IMR-90 (cell line): ENCODE data around the gene MUC5AC. TPM values are rescaled to one million over a fixed set of nuclear protein-coding genes. Genes with fewer than 3 reads are reported as not detected.

Experiments
- ATAC-seq: fragments of 200-7000 bp; cut with Tn5 transposase; 2 replicates; pipeline ENCODE4 v1.9.1; 2020; ENCODE audit warnings: low read depth, mild to moderate bottlenecking, moderate library complexity
- BruUV-seq: library from RNA; stranded (reverse); fragments of 400-500 nt; replicated peaks from 2 replicates; lab custom pipeline; 2021; lab: Mats Ljungman, UMichigan
- CTCF ChIA-PET: fragments of 300-600 bp; formaldehyde crosslinking; extraction: SDS; loops from one replicate; lab custom pipeline; 2021; ENCODE audit warnings: antibody characterized with exemption; lab: Yijun Ruan, JAX
- POLR2A ChIA-PET: fragments of 300-600 bp; sonication (Branson Sonifier 250); formaldehyde crosslinking; loops from one replicate; lab custom pipeline; 2022; ENCODE audit warnings: antibody characterized with exemption; ENCODE audit not compliant: unreplicated experiment; lab: Charles Lee
- DNase-seq: peaks from one replicate; pipeline ENCODE4 v3.0.0; 2013
- H2AFZ ChIP-seq: replicated peaks from 2 replicates; pipeline ENCODE3; 2013; ENCODE audit warnings: low read length, mild to moderate bottlenecking; ENCODE audit not compliant: poor library complexity
- H2AK5ac ChIP-seq: 2 replicates; pipeline ENCODE4 v1.6.1; 2013; ENCODE audit warnings: low read depth, low read length, inconsistent platforms
- H2AK9ac ChIP-seq: replicated peaks from 2 replicates; pipeline ENCODE3; 2013; ENCODE audit warnings: mild to moderate bottlenecking, low read depth, low read length, moderate library complexity; ENCODE audit not compliant: poor library complexity
- H2BK120ac ChIP-seq: 2 replicates; pipeline ENCODE4 v1.6.1; 2013; ENCODE audit warnings: low read depth, low read length, inconsistent platforms
- H2BK15ac ChIP-seq: 3 replicates; pipeline ENCODE4 v1.6.1; 2013; ENCODE audit warnings: low read depth, low read length, inconsistent platforms
- H2BK20ac ChIP-seq: 2 replicates; pipeline ENCODE4 v1.6.1; 2013; ENCODE audit warnings: low read depth, mild to moderate bottlenecking, inconsistent platforms, low read length, moderate library complexity
- H2BK5ac ChIP-seq: 2 replicates; pipeline ENCODE4 v1.6.1; 2013; ENCODE audit warnings: mild to moderate bottlenecking, low read depth, low read length, inconsistent platforms; ENCODE audit not compliant: poor library complexity, severe bottlenecking
- H3K14ac ChIP-seq: replicated peaks from 2 replicates; pipeline ENCODE4 v1.6.1; 2013; ENCODE audit warnings: low read depth, low read length, inconsistent platforms
- H3K18ac ChIP-seq: 2 replicates; pipeline ENCODE4 v1.6.1; 2013; ENCODE audit warnings: low read depth, low read length, control low read depth
- H3K23ac ChIP-seq: 2 replicates; pipeline ENCODE4 v1.6.1; 2013; ENCODE audit warnings: low read depth, low read length, inconsistent platforms
- H3K27ac ChIP-seq: 2 replicates; pipeline ENCODE4 v1.5.1; 2013; ENCODE audit warnings: mild to moderate bottlenecking, control low read depth, low read length; ENCODE audit not compliant: insufficient read depth
- H3K27me3 ChIP-seq: 2 replicates; pipeline ENCODE4 v1.6.1; 2013; ENCODE audit warnings: low read length; ENCODE audit not compliant: control insufficient read depth, insufficient read depth
- H3K36me3 ChIP-seq: 2 replicates; pipeline ENCODE4 v1.6.1; 2013; ENCODE audit warnings: low read length, mixed read lengths; ENCODE audit not compliant: control insufficient read depth, insufficient read depth
- H3K4ac ChIP-seq: 2 replicates; pipeline ENCODE4 v1.6.1; 2013; ENCODE audit warnings: low read depth, low read length, inconsistent platforms
- H3K4me1 ChIP-seq: 2 replicates; pipeline ENCODE4 v1.6.1; 2013; ENCODE audit warnings: low read length, mixed read lengths; ENCODE audit not compliant: control insufficient read depth, insufficient read depth
- H3K4me2 ChIP-seq: 2 replicates; pipeline ENCODE4 v1.6.1; 2013; ENCODE audit warnings: low read depth, mild to moderate bottlenecking, control low read depth, low read length, moderate library complexity
- H3K4me3 ChIP-seq: 2 replicates; pipeline ENCODE4 v1.5.1; 2013; ENCODE audit warnings: low read depth, mild to moderate bottlenecking, control low read depth, low read length, moderate library complexity; ENCODE audit not compliant: insufficient read depth
- H3K56ac ChIP-seq: 2 replicates; pipeline ENCODE4 v1.6.1; 2013; ENCODE audit warnings: low read length, inconsistent platforms; ENCODE audit not compliant: insufficient read depth; ENCODE audit errors: extremely low read depth
- H3K79me1 ChIP-seq, 2 experiments: 2 replicates each; pipeline ENCODE4 v1.6.1; 2013; ENCODE audit warnings: low read length in 2 of 2, inconsistent platforms in 1 of 2, low read depth in 1 of 2
- H3K9ac ChIP-seq: 2 replicates; pipeline ENCODE4 v1.6.1; 2013; ENCODE audit warnings: low read depth, low read length, control low read depth
- H3K9me1 ChIP-seq: 2 replicates; pipeline ENCODE4 v1.6.1; 2013; ENCODE audit warnings: low read length, inconsistent platforms; ENCODE audit not compliant: insufficient read depth
- H3K9me3 ChIP-seq: 2 replicates; pipeline ENCODE4 v1.6.1; 2013; ENCODE audit warnings: low read length; ENCODE audit not compliant: control insufficient read depth, insufficient read depth
- H4K20me1 ChIP-seq: 2 replicates; pipeline ENCODE4 v1.6.1; 2013; ENCODE audit warnings: low read length, inconsistent platforms; ENCODE audit not compliant: insufficient read depth
- H4K5ac ChIP-seq: 2 replicates; pipeline ENCODE4 v1.6.1; 2013; ENCODE audit warnings: mild to moderate bottlenecking, low read depth, low read length, control low read depth
- H4K8ac ChIP-seq, 2 experiments: 2 replicates each; pipeline ENCODE4 v1.6.1; 2013; ENCODE audit warnings: low read depth in 2 of 2, low read length in 2 of 2, control low read depth in 1 of 2, inconsistent platforms in 1 of 2
- H4K91ac ChIP-seq: 2 replicates; pipeline ENCODE4 v1.6.1; 2013; ENCODE audit warnings: low read depth, low read length, inconsistent platforms; ENCODE audit not compliant: insufficient read depth
- CHD1 ChIP-seq: IDR thresholded peaks from 2 replicates; pipeline ENCODE4 v1.6.1; 2012; ENCODE audit warnings: low read depth, low read length, improper control_type of control experiment
- WGBS, 2 experiments: methylation state at CpG; one replicate each; pipeline versions ENCODE4 v1.1.5 to v1.1.7; 2013; ENCODE audit warnings: missing lambda C conversion rate in 2 of 2; ENCODE audit not compliant: insufficient read length in 1 of 2; ENCODE audit errors: extremely low coverage in 2 of 2; 5-methylcytosine and 5-hydroxymethylcytosine counted together
- dilution Hi-C: fragments of 300-500 bp; cut with HindIII; formaldehyde crosslinking; loops from one replicate; pipeline ENCODE4 v1.14.3; 2018; ENCODE audit warnings: low sequenced_read_pairs; ENCODE audit not compliant: unreplicated experiment
- in situ Hi-C: fragments of 300-500 bp; cut with MboI; formaldehyde crosslinking; loops from 3 replicates; pipeline ENCODE4 v1.14.3; 2019; ENCODE audit warnings: low sequenced_read_pairs, inconsistent platforms, mixed read lengths
- intact Hi-C: fragments of 100-400 bp; cut with micrococcal nuclease; formaldehyde crosslinking; loops from 2 replicates; pipeline ENCODE4 v1.10.0; 2022
- polyA plus RNA-seq, 3 experiments: library from polyadenylated mRNA; depleted of rRNA; stranded (reverse); fragments of >200 nt; gene quantifications; 2 replicates each; pipeline ENCODE4 v1.2.3, GENCODE V29; 2012; ENCODE audit warnings: low replicate concordance in 1 of 3
- total RNA-seq: library from RNA; depleted of rRNA; stranded (reverse); fragments of >200 nt; gene quantifications from 2 replicates; pipeline ENCODE4 v1.2.3, GENCODE V29; 2012

Gene MUC5AC
- total and polyA plus RNA-seq, 2 of the 4 experiments (the other 2 are of a cell fraction): 0.02 TPM; not detected in 1

GRCh38 chr11:1197886-1198560 lies 40.3 kb downstream of the MUC5AC start:
- H3K4me3 ChIP-seq: no peak overlapping the region
- WGBS, 2 experiments: 91% methylated on average over 4 of the region's 33 CpGs; no CpG with 5 or more reads in 1 of the 2 experiments
- no peaks in the 10 kb centered on the region for H3K36me3 ChIP-seq
- H3K4ac ChIP-seq: no peak overlapping the region
- ChIA-PET POLR2A (no interaction called here), CTCF (no interaction called here)
- no peak overlapping the region for H2AK9ac ChIP-seq
- no peak overlapping the region for H3K4me2 ChIP-seq
- no peaks in the 10 kb centered on the region for H3K79me1 ChIP-seq
- H3K14ac ChIP-seq: no peak overlapping the region
- no peak overlapping the region for H4K8ac ChIP-seq
- no peak overlapping the region for H3K27ac ChIP-seq
- H4K91ac ChIP-seq: no peak overlapping the region
- no peak overlapping the region for H2BK5ac ChIP-seq
- H3K23ac ChIP-seq: no peak overlapping the region
- H2BK120ac ChIP-seq: no peak overlapping the region
- H3K27me3 ChIP-seq: peaks cover 10% of the 10 kb centered on the region; the same call in 1 of the 2 replicates
- peaks cover 6% of the 10 kb centered on the region; the same call in 1 of the 2 replicates for H3K9me3 ChIP-seq
- H3K9me1 ChIP-seq: no peaks in the 10 kb centered on the region
- H3K9ac ChIP-seq: no peak overlapping the region
- intact Hi-C loops (no loop called here), dilution Hi-C loops (no loop called here), in situ Hi-C loops (no loop called here)
- H4K20me1 ChIP-seq: no peaks in the 10 kb centered on the region; the same call in 1 of the 2 replicates
- no peaks in the 10 kb centered on the region for H3K4me1 ChIP-seq
- ATAC-seq (no peak), DNase-seq (no peak)
- H2AFZ ChIP-seq: no peak overlapping the region
- no peak for TF ChIP-seq CHD1
- no peak overlapping the region for H2BK15ac ChIP-seq
- H2AK5ac ChIP-seq: no peak overlapping the region
- no peak overlapping the region for H4K5ac ChIP-seq
- no TSS peak for BruUV-seq
- H2BK20ac ChIP-seq: no peak overlapping the region
- no peak overlapping the region for H3K18ac ChIP-seq
- H3K56ac ChIP-seq: no peak overlapping the region
